ENCODE measurements around the gene FKBP9. TPM values are rescaled to one million over a fixed set of nuclear protein-coding genes. Genes with fewer than 3 reads are reported as not detected.
"Not testable (repeated sequence)": the region's sequence is repeated elsewhere in the genome, so short reads cannot be mapped to it uniquely, and the experiment has no call there.

Gene FKBP9
- total and polyA plus RNA-seq, 2 of the 8 experiments (the other 6 are each of a cell fraction or from before 2014, with no cell fraction given), result 7.2 to 10.1 TPM

GRCh38 chr7:32999380-32999779, 42.1 kb downstream of the FKBP9 start:
- H3K4ac ChIP-seq (replicated peaks; ENCODE audit: insufficient read length, low read depth, low read length); H2BK12ac ChIP-seq (ENCODE audit: low read depth, low read length); H4K91ac ChIP-seq (replicated peaks; ENCODE audit: insufficient read length, low read length); H3K79me2 ChIP-seq (ENCODE audit: control insufficient read depth in 1 of 2, insufficient read depth in 2 of 2, low read length in 2 of 2); H3K9ac ChIP-seq (replicated peaks in 1 of 4; ENCODE audit: extremely low read depth in 1 of 4, low read depth in 3 of 4, low read length in 3 of 4); H4K5ac ChIP-seq (ENCODE audit: insufficient read length, low read depth, low read length); FAIRE-seq; POLR2A ChIA-PET (ENCODE audit: partially characterized antibody); H3K23ac ChIP-seq (ENCODE audit: insufficient read length); H4K8ac ChIP-seq (ENCODE audit: extremely low read depth, insufficient read depth, low read length); H2AFZ ChIP-seq (ENCODE audit: low read length); DNase-seq (ENCODE audit: low read depth in 1 of 2, low spot score in 2 of 2); H2BK5ac ChIP-seq (ENCODE audit: low read depth, low read length); H3K23me2 ChIP-seq (ENCODE audit: low read depth, low read length); H3K4me1 ChIP-seq (replicated peaks in 1 of 4; ENCODE audit: control insufficient read depth in 3 of 4, insufficient read depth in 4 of 4, low read length in 3 of 4); H3K4me2 ChIP-seq (ENCODE audit: insufficient read depth in 1 of 2, low read depth in 2 of 2, low read length in 2 of 2); H2AK5ac ChIP-seq (ENCODE audit: low read depth, low read length); H3K79me1 ChIP-seq (ENCODE audit: low read depth, low read length); CTCF ChIA-PET (ENCODE audit: partially characterized antibody); H3K14ac ChIP-seq (ENCODE audit: insufficient read length); H2BK15ac ChIP-seq (ENCODE audit: low read length); H4K20me1 ChIP-seq (replicated peaks in 1 of 2; ENCODE audit: control insufficient read depth in 1 of 2, insufficient read depth in 2 of 2, low read length in 2 of 2); H3K27me3 ChIP-seq (replicated peaks in 1 of 4; ENCODE audit: control insufficient read depth in 3 of 4, extremely low read depth in 1 of 4, insufficient read depth in 3 of 4, low read length in 3 of 4); H2BK20ac ChIP-seq (ENCODE audit: low read length); H3K27ac ChIP-seq (ENCODE audit: low read depth, low read length); H2BK120ac ChIP-seq (replicated peaks; ENCODE audit: low read depth, low read length); H3K4me3 ChIP-seq (ENCODE audit: extremely low read depth in 1 of 4, insufficient read depth in 2 of 4, low read depth in 3 of 4, low read length in 4 of 4); H3K56ac ChIP-seq (replicated peaks; ENCODE audit: insufficient read length, low read depth, low read length); H3K36me3 ChIP-seq (ENCODE audit: control insufficient read depth in 2 of 4, insufficient read depth in 4 of 4, low read length in 3 of 4); H3K18ac ChIP-seq (ENCODE audit: extremely low read depth, low read length); H3K9me3 ChIP-seq (ENCODE audit: insufficient read depth in 2 of 2, low read depth in 1 of 2, low read length in 1 of 2): not testable (repeated sequence)
- WGBS, 2 experiments (ENCODE audit: extremely low coverage in 1 of 2, insufficient coverage in 1 of 2, insufficient read length in 1 of 2, insufficient replicate concordance in 2 of 2, low coverage in 1 of 2, low lambda C conversion rate in 2 of 2, missing lambda C conversion rate in 1 of 2), result 91% methylated on average over 4 of the region's 4 CpGs; no CpG with 5 or more reads in 1 of the 2 experiments

DNA sequence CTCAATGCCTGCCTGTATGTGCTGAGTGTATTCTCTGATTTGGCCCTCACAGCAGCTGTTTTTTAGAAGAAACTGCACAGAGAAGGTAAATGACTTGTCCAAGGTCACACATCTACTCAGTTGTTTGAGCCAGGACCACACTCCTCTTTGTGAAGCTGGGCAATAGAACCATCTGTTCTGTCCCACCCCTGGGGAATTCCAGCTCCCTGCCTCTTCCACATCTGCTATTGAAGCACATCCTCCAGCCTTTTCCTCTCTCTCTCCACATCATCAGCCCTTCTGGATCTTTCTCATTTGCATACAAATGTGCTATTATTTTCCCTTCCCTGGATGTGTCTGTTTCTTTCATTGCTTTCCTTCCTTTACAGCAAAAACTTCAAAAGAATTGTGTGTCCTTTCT, 45.9 kb downstream of the FKBP9 start:
- POLR2A ChIA-PET (ENCODE audit: partially characterized antibody), result not testable (repeated sequence)

More for the DNA sequence above, 45.9 kb downstream of the FKBP9 start:
- not testable (repeated sequence) for H3K9ac ChIP-seq (replicated peaks in 1 of 4; ENCODE audit: extremely low read depth in 1 of 4, low read depth in 3 of 4, low read length in 3 of 4); H3K18ac ChIP-seq (ENCODE audit: extremely low read depth, low read length); H3K9me3 ChIP-seq (ENCODE audit: insufficient read depth in 2 of 2, low read depth in 1 of 2, low read length in 1 of 2); H3K79me2 ChIP-seq (ENCODE audit: control insufficient read depth in 1 of 2, insufficient read depth in 2 of 2, low read length in 2 of 2); H3K27ac ChIP-seq (ENCODE audit: low read depth, low read length); H2BK5ac ChIP-seq (ENCODE audit: low read depth, low read length); H3K23me2 ChIP-seq (ENCODE audit: low read depth, low read length); H3K27me3 ChIP-seq (replicated peaks in 1 of 4; ENCODE audit: control insufficient read depth in 3 of 4, extremely low read depth in 1 of 4, insufficient read depth in 3 of 4, low read length in 3 of 4); H3K14ac ChIP-seq (ENCODE audit: insufficient read length); H3K4me1 ChIP-seq (replicated peaks in 1 of 4; ENCODE audit: control insufficient read depth in 3 of 4, insufficient read depth in 4 of 4, low read length in 3 of 4); H3K56ac ChIP-seq (replicated peaks; ENCODE audit: insufficient read length, low read depth, low read length); H3K23ac ChIP-seq (ENCODE audit: insufficient read length); H2BK120ac ChIP-seq (replicated peaks; ENCODE audit: low read depth, low read length); H4K91ac ChIP-seq (replicated peaks; ENCODE audit: insufficient read length, low read length); H2BK12ac ChIP-seq (ENCODE audit: low read depth, low read length); H3K36me3 ChIP-seq (ENCODE audit: control insufficient read depth in 2 of 4, insufficient read depth in 4 of 4, low read length in 3 of 4); DNase-seq (ENCODE audit: low read depth in 1 of 2, low spot score in 2 of 2); H3K4me3 ChIP-seq (ENCODE audit: extremely low read depth in 1 of 4, insufficient read depth in 2 of 4, low read depth in 3 of 4, low read length in 4 of 4); H4K5ac ChIP-seq (ENCODE audit: insufficient read length, low read depth, low read length); H4K20me1 ChIP-seq (replicated peaks in 1 of 2; ENCODE audit: control insufficient read depth in 1 of 2, insufficient read depth in 2 of 2, low read length in 2 of 2); H2AK5ac ChIP-seq (ENCODE audit: low read depth, low read length); H3K4ac ChIP-seq (replicated peaks; ENCODE audit: insufficient read length, low read depth, low read length); H2AFZ ChIP-seq (ENCODE audit: low read length); H3K4me2 ChIP-seq (ENCODE audit: insufficient read depth in 1 of 2, low read depth in 2 of 2, low read length in 2 of 2); H3K79me1 ChIP-seq (ENCODE audit: low read depth, low read length); H2BK15ac ChIP-seq (ENCODE audit: low read length); H4K8ac ChIP-seq (ENCODE audit: extremely low read depth, insufficient read depth, low read length); H2BK20ac ChIP-seq (ENCODE audit: low read length)
- FAIRE-seq, result peak; percentile 24
- CTCF ChIA-PET (ENCODE audit: partially characterized antibody), result interaction anchor here (0.6 kb wide), 1 partner anchor 879 kb away, joined by 3 read pairs; no protein-coding TSS in a partner anchor

All from H1 (cell line).